SIG-M5 (cell line): ENCODE results near the gene CRHBP.
"Not testable (repeated sequence)": the region's sequence is repeated elsewhere in the genome, so short reads cannot be mapped to it uniquely, and the experiment has no call there.

Experiments
- DNase-seq: peaks from one replicate; lab custom pipeline; 2025; lab: John Stamatoyannopoulos, UW

CRHBP gene, protein sequence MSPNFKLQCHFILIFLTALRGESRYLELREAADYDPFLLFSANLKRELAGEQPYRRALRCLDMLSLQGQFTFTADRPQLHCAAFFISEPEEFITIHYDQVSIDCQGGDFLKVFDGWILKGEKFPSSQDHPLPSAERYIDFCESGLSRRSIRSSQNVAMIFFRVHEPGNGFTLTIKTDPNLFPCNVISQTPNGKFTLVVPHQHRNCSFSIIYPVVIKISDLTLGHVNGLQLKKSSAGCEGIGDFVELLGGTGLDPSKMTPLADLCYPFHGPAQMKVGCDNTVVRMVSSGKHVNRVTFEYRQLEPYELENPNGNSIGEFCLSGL

DNA sequence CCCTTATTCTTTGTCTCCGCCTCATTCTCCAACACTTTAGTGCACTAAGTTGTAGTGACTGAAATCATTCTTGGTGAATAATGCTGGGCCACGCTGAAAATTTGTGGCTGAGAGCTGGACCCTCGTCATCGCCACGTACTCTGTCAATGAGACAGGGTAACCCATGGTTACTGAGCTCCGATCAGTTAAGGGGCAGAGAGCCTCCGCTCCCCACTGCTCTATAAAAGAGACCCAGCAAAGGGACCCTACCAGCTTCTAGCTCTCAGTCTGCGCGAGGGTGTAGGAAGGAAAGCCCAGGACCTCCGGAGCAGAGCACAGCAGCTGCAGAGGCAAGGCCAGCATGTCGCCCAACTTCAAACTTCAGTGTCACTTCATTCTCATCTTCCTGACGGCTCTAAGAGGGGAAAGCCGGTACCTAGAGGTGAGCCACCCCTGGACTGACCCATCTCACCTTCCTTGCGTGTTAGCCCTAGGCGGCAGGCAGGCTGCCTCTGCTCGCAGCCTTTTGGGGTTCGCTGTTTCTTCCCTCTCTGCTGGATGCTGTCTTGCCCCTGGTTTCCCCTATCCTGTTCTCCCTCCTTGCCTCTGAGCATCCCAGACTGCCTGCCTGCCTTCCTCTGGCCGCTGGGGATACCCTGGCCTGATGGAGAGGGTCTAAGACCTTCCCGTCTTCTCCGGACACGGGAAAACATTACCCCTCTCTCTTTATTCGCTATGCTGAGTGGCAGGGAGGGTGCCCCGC, at the start of gene CRHBP:
Gene CRHBP, plus strand, starts transcription at position 251 of the 742 bp plus-strand sequence. Its CDS starts 90 bp downstream, at position 341.
- DNase-seq: no peak

DNA sequence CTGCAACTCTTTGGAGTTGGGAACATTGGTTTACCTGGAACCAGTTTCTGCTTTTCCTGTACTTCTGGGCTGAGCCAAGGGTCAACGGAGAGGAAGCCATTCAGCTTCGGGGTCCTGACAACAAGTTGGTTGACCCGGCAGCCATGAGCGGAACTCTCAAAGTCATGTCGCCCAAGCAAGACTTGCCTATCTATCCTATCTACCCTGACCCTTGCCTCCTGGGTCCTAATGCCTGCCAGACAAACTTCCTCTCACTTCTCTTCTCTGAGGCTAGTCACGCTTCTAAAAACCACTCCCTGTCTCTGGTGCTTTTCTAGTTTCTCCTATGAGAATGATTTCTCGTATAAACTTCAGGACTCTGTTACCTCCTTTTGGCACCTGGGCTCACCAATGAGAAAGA, 44.7 kb upstream of the CRHBP start:
- DNase-seq: no peak

DNA sequence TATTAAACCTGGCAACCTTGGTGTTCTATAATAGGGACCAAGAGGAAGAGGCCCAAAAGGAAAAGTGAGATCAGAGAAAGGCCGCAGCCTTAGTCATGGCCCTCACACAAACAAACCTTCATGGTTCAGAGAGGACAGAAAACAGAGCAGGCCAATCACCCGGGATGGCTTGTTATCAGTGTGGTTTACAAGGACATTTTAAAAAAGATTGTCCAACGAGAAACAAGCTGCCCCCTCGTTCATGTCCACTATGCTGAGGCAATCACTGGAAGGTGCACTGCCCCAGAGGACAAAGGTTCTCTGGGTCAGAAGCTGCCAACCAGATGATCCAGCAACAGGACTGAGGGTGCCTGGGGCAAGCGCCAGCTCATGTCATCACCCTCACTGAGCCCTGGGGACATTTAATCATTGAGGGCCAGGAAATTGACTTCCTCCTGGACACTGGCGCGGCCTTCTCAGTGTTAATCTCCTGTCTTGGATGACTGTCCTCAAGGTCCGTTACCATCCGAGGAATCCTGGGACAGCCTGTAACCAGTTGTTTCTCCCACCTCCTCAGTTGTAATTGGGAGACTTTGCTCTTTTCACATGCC, 42.4 kb upstream of the CRHBP start:
- not testable (repeated sequence) for DNase-seq

DNA sequence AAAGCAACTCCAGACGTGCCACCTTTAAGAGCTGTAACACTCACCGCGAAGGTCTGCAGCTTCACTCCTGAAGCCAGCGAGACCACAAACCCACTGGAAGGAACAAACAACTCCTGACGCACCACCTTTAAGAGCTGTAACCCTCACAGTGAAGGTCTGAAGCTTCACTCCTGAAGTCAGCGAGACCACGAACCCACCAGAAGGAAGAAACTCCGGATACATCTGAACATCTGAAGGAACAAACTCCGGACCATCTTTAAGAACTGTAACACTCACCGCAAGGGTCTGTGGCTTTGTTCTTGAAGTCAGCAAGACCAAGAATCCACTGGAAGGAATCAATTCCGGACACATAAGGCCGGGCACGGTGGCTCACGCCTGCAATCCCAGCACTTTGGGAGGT, 38.2 kb upstream of the CRHBP start:
- not testable (repeated sequence) for DNase-seq

DNA sequence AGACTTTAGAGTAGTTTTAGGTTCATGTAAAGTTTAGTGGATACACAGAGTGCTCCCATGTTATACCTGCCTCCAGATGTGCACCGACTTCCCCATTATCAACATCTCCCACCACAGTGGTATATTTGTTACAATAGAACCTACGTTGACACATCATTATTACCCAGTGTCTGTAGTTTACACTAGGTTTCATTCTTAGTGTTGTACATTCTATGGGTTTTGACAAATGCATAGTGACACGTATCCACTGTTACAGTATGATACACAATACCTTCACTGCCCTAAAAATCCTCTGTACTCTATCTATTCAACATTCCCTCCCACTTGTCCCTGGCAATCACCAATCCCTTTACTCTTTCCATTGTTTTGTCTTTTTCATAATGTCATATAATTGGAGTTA, 34.3 kb upstream of the CRHBP start:
- no peak for DNase-seq

DNA sequence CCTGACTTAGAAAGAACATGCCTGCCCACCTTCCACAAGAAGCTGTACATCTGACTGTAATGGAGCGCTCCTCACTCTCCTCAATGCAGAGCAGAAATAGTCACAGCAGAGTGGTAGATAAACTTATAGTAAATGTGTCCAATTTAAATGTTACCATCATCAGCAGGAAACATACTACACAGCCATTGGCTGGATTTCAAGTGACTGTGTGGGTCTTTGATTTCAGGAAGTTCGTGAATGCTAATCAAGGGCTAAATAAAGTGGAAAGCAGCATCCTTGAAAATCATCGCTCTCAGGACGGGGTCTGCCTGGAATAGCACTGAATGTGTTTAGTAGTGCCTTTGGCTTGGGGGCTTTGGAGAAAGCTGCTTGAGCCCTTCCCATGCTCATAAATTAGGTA, 32.4 kb upstream of the CRHBP start:
- no peak for DNase-seq

DNA sequence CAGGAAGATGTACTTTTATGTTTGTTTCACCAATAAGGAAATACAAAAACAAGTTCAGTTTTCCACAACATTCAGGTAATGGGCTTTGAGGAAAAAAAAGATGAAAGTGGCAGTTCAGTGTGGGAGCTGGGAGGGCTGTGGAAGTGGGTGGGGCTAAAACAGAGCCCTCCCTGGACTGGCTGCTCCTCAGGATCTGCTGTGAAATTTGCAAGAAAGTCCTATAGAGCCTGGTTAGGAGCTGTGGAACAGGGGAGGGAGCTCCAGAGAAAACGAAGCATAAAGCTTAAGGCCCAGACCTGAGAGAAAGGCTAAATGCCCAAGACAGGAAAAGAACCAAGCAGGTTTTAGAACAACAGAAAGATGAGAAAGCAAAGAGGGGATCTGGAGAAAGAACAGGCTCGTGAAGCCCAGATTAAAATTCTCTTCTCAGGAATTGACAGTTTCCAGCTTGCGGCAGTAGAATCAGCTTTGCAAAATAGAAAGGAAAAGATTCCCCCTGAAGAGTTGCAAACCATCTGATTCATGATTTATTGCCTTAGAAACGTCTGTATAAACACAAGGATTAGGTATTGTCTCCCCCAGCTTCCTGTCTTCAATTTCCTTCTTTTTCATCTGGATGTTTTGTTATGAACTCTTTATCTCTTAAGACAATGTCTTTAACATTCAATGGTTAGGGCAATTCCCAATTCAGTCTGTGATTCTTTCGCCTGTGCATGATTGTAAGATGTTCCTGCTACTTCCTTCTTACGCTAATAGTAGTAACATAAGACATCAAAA, 26.3 kb upstream of the CRHBP start:
- DNase-seq: no peak

DNA sequence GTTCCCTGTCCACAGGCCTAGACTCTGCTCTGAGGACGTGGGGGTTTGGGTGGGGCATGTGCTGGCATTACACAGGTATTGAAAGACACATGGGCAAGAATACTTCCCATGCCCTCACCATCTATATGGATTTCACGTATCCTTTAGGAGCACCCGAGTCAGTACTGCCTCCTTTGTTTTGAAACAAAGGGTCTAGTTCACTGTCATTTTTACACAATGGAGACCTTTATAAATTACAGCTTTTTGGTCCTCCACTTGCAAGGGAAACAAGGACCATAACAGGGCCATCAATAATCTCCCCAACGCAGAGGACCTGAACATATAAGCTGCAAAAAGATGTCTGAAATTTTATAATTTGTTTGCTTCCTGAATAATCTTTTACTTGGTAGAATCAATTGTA, 24.9 kb upstream of the CRHBP start:
- no peak for DNase-seq

DNA sequence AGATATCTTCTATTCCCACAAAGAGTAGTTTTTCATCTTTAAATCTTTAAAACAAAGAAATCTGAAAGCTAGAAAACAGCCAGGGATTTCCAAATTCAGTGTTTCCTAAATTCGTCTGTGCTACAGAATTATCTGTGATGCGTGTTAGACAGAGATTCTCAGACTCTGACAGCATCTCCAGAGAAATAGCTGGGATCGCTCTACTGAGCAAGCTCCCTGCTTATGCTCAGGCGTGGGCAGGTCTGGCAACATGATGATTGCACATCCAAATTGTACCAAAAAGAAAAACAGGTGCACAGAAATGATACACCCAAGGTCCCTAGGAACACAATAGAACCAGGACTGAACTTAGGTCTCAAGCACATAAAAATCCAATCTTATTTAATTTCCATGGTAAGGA, 22.8 kb upstream of the CRHBP start:
- DNase-seq: no peak

DNA sequence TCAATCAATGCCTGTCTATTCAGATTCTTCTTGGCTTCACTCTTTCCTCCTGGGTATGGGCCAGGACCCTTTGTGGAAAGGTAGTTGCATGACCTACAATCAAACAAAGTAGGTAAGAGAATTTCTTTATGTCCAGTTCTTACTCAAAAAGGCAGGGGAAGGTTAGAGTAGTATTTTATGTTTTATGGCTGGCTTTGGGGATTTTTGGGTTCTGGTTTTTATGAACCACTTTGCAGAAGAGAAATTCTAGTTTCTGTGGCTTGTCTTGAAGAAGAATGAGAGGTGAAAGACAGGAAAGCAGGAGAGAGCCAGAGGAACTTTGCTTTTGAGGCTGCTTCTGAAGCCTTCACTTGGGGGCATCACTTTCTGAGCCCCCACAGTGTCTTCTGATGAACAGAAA, 14.7 kb upstream of the CRHBP start:
- DNase-seq: no peak

DNA sequence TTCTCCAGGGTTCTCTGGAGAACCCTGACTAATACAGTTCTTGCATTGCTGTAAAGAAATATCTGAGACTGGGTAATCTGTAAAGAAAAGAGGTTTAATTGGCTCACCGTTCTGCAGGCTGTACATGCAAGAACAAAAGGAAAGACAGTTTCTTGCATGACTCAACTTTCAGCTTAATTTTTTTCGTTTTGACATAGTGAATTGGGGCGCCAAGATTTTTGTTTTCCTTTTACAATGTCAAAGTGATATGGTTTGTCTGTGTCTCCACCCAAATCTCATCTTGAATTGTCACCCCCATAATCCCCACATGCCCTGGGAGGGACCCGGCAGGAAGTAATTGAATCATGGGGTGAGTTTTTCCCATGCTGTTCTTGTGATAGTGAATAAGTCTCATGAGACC, 11.8 kb upstream of the CRHBP start:
- DNase-seq: no peak

DNA sequence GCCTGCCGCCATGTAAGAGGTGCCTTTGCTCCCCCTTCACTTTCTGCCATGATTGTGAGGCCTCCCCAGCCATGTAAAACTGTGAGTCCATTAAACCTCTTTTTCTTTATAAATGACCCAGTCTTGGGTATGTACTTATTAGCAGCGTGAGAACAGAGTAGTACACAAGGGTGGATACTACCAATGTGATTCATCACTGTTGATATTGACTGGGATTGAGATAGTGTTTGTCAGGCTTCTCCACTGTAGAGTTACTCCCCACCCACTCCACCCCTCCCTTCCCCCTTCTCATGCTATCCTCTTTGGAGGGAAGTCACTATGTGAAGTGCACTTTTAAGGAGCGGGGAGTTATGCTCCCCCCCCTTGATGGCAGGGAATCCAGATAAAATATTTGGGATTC, 11.4 kb upstream of the CRHBP start:
- DNase-seq: no peak

DNA sequence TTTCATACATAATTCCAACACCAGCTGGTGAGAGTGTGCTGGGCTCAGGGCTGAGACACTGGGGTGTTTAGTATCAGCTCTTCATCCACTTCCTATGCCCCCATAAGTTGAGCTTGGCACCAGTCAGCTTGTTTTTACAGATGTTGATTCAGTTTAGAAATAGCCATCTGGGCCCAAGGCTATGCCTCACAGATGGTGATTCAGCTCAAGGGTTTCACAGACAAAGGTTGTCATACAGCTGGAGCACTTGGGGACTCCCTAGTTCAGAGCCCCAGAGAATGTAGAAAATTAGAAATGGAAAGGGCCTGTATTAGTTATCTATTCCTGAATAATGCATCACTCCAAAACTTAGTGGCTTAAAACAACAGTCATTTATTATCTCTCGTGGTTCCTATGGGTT, 10.3 kb upstream of the CRHBP start:
- no peak for DNase-seq

DNA sequence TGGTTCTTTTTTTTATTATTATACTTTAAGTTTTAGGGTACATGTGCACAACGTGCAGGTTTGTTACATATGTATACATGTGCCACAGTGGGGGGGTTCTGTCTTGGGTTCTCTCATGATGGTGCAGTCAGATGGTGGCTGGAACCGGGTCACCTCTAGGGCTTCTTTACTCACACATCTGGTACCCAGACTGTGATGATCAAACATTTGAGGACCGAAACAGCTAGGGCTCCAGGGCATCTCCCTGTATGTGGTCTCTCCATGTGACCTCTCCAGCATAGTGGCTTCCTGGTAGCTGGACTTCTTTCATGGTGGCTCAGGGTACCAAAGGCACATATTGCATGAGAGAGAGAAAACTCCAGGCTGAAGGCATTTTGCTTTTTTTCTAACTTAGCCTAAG, 9.8 kb upstream of the CRHBP start:
- DNase-seq: no peak

DNA sequence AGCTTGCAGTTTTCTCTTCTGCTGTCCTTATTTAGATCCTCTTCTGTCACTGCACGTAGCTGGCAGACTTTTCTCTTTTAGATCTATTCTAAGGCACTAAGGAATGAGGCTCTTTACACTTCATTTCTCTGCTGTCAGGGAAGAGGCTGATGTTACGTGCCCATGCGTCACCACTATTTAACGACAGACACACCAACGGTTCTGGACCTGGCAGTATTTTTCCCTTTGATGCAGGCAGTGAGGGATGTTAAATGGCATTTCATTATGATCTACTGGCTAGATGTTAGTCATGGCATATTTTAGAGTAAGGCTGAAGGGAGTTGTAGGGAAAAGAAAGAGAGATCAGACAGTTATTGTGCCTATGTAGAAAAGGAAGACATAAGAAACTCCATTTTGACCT, 8.2 kb upstream of the CRHBP start:
- DNase-seq: no peak

DNA sequence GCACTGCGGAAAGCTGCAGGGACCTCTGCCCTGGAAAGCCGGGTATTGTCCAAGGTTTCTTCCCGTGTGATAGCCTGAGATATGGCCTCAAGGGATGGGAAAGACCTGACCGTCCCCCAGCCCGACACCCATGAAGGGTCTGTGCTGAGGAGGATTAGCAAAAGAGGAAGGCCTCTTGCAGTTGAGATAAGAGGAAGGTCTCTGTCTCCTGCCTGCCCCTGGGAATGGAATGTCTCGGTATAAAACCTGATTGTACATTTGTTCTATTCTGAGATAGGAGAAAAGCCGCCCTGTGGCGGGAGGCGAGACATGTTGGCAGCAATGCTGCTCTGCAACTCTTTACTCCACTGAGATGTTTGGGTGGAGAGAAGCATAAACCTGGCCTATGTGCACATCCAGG, 7.6 kb upstream of the CRHBP start:
- not testable (repeated sequence) for DNase-seq

DNA sequence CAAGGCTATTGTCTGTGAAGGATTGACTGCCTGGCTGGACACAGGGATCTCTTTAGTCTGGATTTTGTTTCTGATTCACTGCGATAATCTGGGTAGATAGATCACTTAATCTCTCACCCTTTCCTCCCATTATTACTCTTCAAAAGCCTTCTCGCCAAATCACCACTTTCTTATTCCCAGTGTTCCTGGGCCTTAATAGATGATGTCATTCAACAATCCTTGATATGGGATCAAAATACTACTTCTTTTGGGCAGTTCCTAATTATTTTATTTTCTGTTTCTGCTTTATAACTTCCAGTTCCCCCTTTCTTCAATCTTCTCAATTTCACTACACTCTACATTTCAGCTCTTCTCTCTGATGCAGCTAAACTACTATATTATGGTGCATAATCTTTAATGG, 6.8 kb upstream of the CRHBP start:
- DNase-seq: no peak

DNA sequence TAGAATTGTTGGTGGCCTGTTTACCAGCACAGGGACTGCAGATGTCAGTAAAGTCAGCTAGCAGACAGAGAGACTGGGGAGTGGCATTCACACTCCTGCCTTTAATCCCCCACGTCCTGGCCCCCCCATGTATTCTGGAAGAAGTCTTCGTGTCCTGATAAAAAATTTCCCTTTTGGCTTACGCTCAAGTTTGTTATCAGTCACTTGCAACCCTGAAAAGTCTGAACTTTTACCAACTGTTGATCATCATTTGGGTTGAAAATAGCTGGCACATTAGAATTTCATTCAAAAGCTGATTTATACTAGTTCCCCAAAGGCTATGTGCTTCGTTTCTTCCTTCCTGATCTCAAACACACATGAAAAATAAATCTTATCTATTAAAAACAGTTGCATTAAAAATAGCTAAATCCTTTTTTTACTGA, 5.8 kb upstream of the CRHBP start:
- no peak for DNase-seq

DNA sequence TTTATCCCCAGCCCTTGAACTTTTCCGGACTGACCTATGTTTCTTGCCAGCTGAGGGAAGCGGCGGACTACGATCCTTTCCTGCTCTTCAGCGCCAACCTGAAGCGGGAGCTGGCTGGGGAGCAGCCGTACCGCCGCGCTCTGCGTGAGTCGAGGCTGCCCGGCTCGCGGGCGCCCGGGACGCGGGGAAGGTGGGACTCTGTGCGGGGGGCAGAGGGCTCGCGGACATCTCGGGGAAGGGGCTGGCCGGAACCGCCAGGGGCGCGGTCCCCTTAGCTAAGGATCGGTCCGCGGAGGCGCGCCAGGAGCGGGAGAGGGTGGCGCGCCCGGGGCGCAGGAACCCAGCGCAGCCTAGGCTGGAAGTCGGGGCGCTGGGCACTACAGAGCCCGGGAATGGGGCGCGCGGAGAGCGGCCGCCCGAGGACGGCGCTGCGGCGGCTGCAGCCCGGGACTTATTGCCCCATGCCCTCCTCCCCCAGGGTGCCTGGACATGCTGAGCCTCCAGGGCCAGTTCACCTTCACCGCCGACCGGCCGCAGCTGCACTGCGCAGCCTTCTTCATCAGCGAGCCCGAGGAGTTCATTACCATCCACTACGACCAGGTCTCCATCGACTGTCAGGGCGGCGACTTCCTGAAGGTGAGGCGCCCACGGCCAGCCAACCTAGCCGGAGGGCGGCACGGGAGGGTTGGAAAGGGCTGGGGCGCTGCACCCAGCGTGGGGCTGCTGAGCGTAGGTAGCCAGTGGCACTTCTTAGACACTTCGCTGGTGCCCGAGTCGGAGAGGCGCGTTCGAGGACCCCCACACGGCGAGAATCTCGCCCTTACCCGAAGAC, 922 bp downstream of the CRHBP start:
- DNase-seq: no peak

DNA sequence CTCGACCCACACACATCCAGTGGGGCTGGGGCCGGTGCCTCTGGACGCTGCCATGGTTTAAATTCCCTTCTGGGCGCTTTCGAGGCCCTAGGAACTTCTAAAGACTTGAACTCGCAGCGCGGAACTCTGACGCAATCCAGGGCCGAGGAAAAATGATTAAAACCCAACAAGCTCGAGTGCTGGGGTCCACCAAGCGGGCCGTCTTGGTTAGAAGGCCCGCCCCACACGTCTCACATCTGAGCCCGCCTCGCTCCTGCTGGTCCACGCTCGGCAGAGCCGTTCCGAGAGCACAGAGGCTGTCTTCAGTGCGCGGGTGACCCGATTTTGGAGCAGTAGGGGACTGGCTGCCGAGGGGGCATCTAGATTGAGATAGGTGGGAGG, 1.5 kb downstream of the CRHBP start:
- no peak for DNase-seq

DNA sequence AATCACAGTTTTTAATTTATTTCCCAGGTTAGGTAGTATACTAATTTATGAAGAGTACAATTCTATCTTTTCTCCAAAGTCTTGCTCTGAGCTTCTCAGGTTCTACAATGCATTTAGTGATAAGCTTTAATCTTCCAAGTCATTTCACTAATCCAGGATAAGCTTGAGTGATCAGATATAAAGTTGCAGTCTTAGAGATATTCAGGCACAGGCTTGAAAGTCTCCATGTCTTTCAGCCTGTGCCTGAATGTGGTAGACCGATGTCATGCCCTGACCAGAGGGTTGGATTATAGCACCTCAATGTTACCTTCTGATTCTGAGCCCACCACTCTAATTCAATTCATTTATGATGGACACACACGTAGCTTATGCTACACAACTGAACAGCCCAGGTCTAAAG, 3.2 kb downstream of the CRHBP start:
- DNase-seq: no peak
